Transverse colon (tissue), 4 donors: ENCODE results near the gene EGLN2. TPM values are rescaled to one million over a fixed set of nuclear protein-coding genes. Genes with fewer than 3 reads are reported as not detected.
"Not testable (repeated sequence)": the region's sequence is repeated elsewhere in the genome, so short reads cannot be mapped to it uniquely, and the experiment has no call there.

Experiments used
- DNase-seq: peaks from one replicate; pipeline ENCODE4 v3.0.0-alpha.2; 2019
- H3K27ac ChIP-seq, 4 donors: fragments of 200-600 bp; sonication (generic); 2 replicates each; pipeline ENCODE4 v1.5.1; 2016 to 2018; ENCODE audit warnings: inconsistent platforms in 4 of 4
- H3K27me3 ChIP-seq: fragments of 200-600 bp; sonication (generic); 2 replicates; pipeline ENCODE4 v1.5.1; 2017; ENCODE audit warnings: inconsistent platforms
- H3K36me3 ChIP-seq, 4 donors: fragments of 200-600 bp; sonication (generic); 2 replicates each; pipeline ENCODE4 v1.5.1; 2017 to 2019; ENCODE audit warnings: inconsistent platforms in 4 of 4
- H3K4me1 ChIP-seq, 4 donors: fragments of 200-600 bp; sonication (generic); 2 replicates each; pipeline ENCODE4 v1.5.1; 2017 to 2020; ENCODE audit warnings: inconsistent platforms in 4 of 4
- H3K4me3 ChIP-seq, 4 donors: fragments of 200-600 bp; sonication (generic); 1 replicate in 1 of 4; 2 replicates in 3 of 4; pipeline versions ENCODE4 v1.5.1 to v1.6.1; 2017 to 2019; ENCODE audit warnings: inconsistent platforms in 4 of 4
- H3K9me3 ChIP-seq, 2 donors: fragments of 200-600 bp; sonication (generic); 2 replicates each; pipeline ENCODE4 v1.5.1; 2017 to 2019; ENCODE audit warnings: inconsistent platforms in 2 of 2
- EP300 ChIP-seq: sonication (generic); formaldehyde crosslinking; IDR thresholded peaks from one replicate; pipeline ENCODE4 v1.6.1; 2017; ENCODE audit warnings: antibody characterized with exemption, low read depth
- POLR2A ChIP-seq: fragments of 450-650 bp; IDR thresholded peaks from one replicate; pipeline ENCODE4 v1.6.1; 2016; ENCODE audit warnings: antibody characterized with exemption, mild to moderate bottlenecking, moderate library complexity
- POLR2AphosphoS5 ChIP-seq, 3 donors: sonication (generic); formaldehyde crosslinking; IDR thresholded peaks; one replicate each; pipeline ENCODE4 v1.6.1; 2016; ENCODE audit warnings: antibody characterized with exemption in 3 of 3
- WGBS, 2 donors: methylation state at CpG; one replicate each; pipeline ENCODE4 v1.1.5; 2018; ENCODE audit warnings: low coverage in 1 of 2; 5-methylcytosine and 5-hydroxymethylcytosine counted together
- in situ Hi-C, 4 donors: fragments of 200-750 bp; cut with MboI; loops; one replicate each; pipeline versions ENCODE4 v1.15.0 to v1.15.1; 2017; ENCODE audit warnings: low sequenced_read_pairs in 3 of 4, low pct_ligation_motif_present in 1 of 4, low pct_unique_long_range_greater_than_20kb in 1 of 4
- intact Hi-C: fragments of 100-400 bp; cut with DNase I; formaldehyde crosslinking; loops from one replicate; pipeline ENCODE4 v1.15.1; 2023; ENCODE audit warnings: low total_unique reads
- total RNA-seq, 4 donors: library from RNA; depleted of rRNA; stranded (reverse); fragments of >200 nt; gene quantifications; one replicate each; pipeline ENCODE4 v1.1.0, GENCODE V29; 2016
- TF ChIP-seq, protein P1 (sequence below), 5 experiments: fragments of 200-600 bp in 3 of 5; fragments of 450-650 bp in 2 of 5; sonication (generic) in 3 of 5; IDR thresholded peaks; 1 replicate in 2 of 5; 2 replicates in 3 of 5; pipeline ENCODE4 v1.5.1; 2016 to 2017; ENCODE audit warnings: antibody characterized with exemption in 5 of 5, inconsistent platforms in 3 of 5, mild to moderate bottlenecking in 2 of 5, moderate library complexity in 1 of 5

Gene EGLN2
- total RNA-seq, 4 donors from 2014 or later, result 102 to 123 (median 115) TPM

DNA sequence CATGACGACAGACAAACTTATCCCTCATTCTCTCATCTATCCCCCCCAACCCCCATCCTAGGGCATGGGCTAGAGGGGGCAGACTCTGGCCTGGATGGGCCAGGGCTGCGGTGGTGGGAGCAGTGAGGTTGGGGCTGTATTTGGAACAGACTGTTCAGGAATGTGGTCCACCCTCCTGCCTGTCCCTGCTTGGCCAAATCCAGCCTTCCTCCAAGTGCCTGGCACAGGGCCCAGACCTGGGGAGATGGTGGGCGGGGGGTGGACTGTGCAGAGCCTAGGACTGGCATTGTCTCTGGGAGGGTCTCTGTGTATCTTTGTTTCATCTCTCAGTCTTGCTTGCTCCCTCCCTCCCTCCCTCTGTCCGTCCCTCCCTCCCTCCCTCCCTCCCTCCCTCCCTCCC is 14.2 kb downstream of the EGLN2 start:
- no peaks in the 10 kb centered on the region for H3K9me3 ChIP-seq
- in situ Hi-C loops, result loop anchor here in 2 of 4 donors (10.0 to 25.0 kb wide), 2 partner anchors 101 to 148 kb away; partner anchors contain the start of genes COQ8B (in 1 of the 2) and ITPKC (in 1 of the 2)
- H3K36me3 ChIP-seq, result no peaks in the 10 kb centered on the region
- DNase-seq, result no peak
- no peak for TF ChIP-seq POLR2A
- no peak for TF ChIP-seq EP300
- TF ChIP-seq, protein P1, sequence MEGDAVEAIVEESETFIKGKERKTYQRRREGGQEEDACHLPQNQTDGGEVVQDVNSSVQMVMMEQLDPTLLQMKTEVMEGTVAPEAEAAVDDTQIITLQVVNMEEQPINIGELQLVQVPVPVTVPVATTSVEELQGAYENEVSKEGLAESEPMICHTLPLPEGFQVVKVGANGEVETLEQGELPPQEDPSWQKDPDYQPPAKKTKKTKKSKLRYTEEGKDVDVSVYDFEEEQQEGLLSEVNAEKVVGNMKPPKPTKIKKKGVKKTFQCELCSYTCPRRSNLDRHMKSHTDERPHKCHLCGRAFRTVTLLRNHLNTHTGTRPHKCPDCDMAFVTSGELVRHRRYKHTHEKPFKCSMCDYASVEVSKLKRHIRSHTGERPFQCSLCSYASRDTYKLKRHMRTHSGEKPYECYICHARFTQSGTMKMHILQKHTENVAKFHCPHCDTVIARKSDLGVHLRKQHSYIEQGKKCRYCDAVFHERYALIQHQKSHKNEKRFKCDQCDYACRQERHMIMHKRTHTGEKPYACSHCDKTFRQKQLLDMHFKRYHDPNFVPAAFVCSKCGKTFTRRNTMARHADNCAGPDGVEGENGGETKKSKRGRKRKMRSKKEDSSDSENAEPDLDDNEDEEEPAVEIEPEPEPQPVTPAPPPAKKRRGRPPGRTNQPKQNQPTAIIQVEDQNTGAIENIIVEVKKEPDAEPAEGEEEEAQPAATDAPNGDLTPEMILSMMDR (IDR thresholded peaks at IDR 0.05), result no peak
- no peak for TF ChIP-seq POLR2AphosphoS5 (IDR thresholded peaks at IDR 0.05)
- no peak overlapping the region for H3K4me3 ChIP-seq
- H3K4me1 ChIP-seq, result peaks cover 0 to 37% (median 24%) of the 10 kb centered on the region in 4 donors
- peak overlapping the region in 1 of 4 donors; percentile 19 for H3K27ac ChIP-seq
- intact Hi-C loops, result loop anchor here (5.0 kb wide), 1 partner anchor 319 kb away; no protein-coding TSS in a partner anchor
- H3K27me3 ChIP-seq, result no peaks in the 10 kb centered on the region
- WGBS, 2 donors, result 64% methylated on average over 4 of the region's 4 CpGs; no CpG with 5 or more reads in 1 of the 2 donors

GRCh38 chr19:40815223-40815622 is 16.2 kb downstream of the EGLN2 start:
- peaks cover 10 to 48% (median 28%) of the 10 kb centered on the region in 4 donors for H3K4me1 ChIP-seq
- H3K27me3 ChIP-seq, result no peaks in the 10 kb centered on the region
- no peak for DNase-seq
- intact Hi-C loops, result no loop called here
- TF ChIP-seq, protein P1 (IDR thresholded peaks at IDR 0.05), result no peak
- TF ChIP-seq EP300 (no peak), POLR2AphosphoS5 (IDR thresholded peaks at IDR 0.05) (no peak), POLR2A (no peak)
- no peaks in the 10 kb centered on the region for H3K36me3 ChIP-seq
- WGBS, 2 donors, result 74 to 83% methylated on average over 3 to 4 of the region's 4 CpGs
- H3K9me3 ChIP-seq, result no peaks in the 10 kb centered on the region
- in situ Hi-C loops, result loop anchor here in 2 of 4 donors (10.0 to 25.0 kb wide), 2 partner anchors 103 to 150 kb away; partner anchors contain the start of genes COQ8B (in 1 of the 2) and ITPKC (in 1 of the 2)
- no peak overlapping the region for H3K4me3 ChIP-seq
- H3K27ac ChIP-seq, result no peak overlapping the region

GRCh38 chr19:40818480-40819399 is 19.7 kb downstream of the EGLN2 start:
- Histone ChIP-seq H3K4me3 (peak overlapping the region in 2 of 4 donors; percentile 17 to 34), H3K4me1 (peaks cover 6 to 39% (median 19%) of the 10 kb centered on the region in 4 donors), H3K27ac (peak overlapping the region; percentile 50 to 70 (median 54))
- H3K9me3 ChIP-seq, H3K27me3 ChIP-seq, intact Hi-C loops, H3K36me3 ChIP-seq: not testable (repeated sequence)
- TF ChIP-seq, protein P1 (IDR thresholded peaks at IDR 0.05), result peak; percentile 26 to 53 (median 33)
- peak in 2 of 3 donors; percentile 24 to 48 for TF ChIP-seq POLR2AphosphoS5 (IDR thresholded peaks at IDR 0.05)
- in situ Hi-C loops, result loop anchor here in 2 of 4 donors (10.0 to 25.0 kb wide), 2 partner anchors 106 to 154 kb away; partner anchors contain the start of genes COQ8B (in 1 of the 2) and ITPKC (in 1 of the 2)
- 29 to 100% methylated on average over 1 to 24 of the region's 36 CpGs for WGBS, 2 donors
- peak; percentile 86 for DNase-seq
